DOHH2 (cell line): ENCODE measurements around the gene APOOL.
"Not testable (repeated sequence)": the region's sequence is repeated elsewhere in the genome, so short reads cannot be mapped to it uniquely, and the experiment has no call there.

Experiments used
- EZH2phosphoT487 ChIP-seq: fragments of 200-600 bp; sonication (generic); IDR thresholded peaks from 2 replicates; pipeline ENCODE4 v1.6.1; 2017; ENCODE audit warnings: borderline replicate concordance, mild to moderate bottlenecking, antibody characterized with exemption, low read length, moderate library complexity, mixed read lengths
- TF ChIP-seq, protein P1 (sequence below): fragments of 200-600 bp; sonication (generic); IDR thresholded peaks from one replicate; pipeline ENCODE4 v1.5.1; 2014; ENCODE audit warnings: antibody characterized with exemption, mild to moderate bottlenecking, low read depth, low read length; ENCODE audit not compliant: poor library complexity, severe bottlenecking

DNA sequence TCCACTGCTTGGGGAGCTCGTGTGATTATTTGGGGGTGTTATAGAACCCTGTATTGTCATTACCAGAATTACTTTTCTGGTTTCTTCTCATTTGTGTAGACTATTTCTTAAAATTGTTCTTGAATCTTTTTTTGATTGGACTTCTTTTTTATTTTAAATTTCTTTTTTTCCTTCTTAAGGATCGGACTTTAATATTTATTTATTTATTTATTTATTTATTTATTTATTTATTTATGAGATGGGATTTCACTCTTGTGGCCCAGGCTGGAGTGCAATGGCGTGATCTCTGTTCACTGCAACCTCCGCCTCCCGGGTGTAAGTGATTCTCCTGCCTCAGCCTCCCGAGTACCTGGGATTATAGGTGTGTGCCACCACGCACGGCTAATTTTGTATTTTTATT is 11.7 kb downstream of the APOOL start:
- TF ChIP-seq, protein P1, sequence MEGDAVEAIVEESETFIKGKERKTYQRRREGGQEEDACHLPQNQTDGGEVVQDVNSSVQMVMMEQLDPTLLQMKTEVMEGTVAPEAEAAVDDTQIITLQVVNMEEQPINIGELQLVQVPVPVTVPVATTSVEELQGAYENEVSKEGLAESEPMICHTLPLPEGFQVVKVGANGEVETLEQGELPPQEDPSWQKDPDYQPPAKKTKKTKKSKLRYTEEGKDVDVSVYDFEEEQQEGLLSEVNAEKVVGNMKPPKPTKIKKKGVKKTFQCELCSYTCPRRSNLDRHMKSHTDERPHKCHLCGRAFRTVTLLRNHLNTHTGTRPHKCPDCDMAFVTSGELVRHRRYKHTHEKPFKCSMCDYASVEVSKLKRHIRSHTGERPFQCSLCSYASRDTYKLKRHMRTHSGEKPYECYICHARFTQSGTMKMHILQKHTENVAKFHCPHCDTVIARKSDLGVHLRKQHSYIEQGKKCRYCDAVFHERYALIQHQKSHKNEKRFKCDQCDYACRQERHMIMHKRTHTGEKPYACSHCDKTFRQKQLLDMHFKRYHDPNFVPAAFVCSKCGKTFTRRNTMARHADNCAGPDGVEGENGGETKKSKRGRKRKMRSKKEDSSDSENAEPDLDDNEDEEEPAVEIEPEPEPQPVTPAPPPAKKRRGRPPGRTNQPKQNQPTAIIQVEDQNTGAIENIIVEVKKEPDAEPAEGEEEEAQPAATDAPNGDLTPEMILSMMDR, result not testable (repeated sequence)
- not testable (repeated sequence) for TF ChIP-seq EZH2phosphoT487
